Fibroblast of pulmonary artery (primary cell): ENCODE measurements around the gene SMIM27.

Experiments used
- DNase-seq: peaks from one replicate; pipeline ENCODE4 v3.0.0-alpha.2; 2010; ENCODE audit warnings: low read depth
- H3K4me3 ChIP-seq: replicated peaks from 2 replicates; pipeline ENCODE4 v1.5.1; 2011; ENCODE audit warnings: low read depth, mild to moderate bottlenecking, control low read depth, low read length, moderate library complexity
- CTCF ChIP-seq: IDR thresholded peaks from 2 replicates; pipeline ENCODE4 v1.5.1; 2011; ENCODE audit warnings: mild to moderate bottlenecking, control low read depth, low read length, inconsistent platforms; ENCODE audit errors: missing control alignments

The SMIM27 gene

GRCh38 chr9:32580631-32581300 is 28.6 kb downstream of the SMIM27 start:
- TF ChIP-seq CTCF, result no peak

DNA sequence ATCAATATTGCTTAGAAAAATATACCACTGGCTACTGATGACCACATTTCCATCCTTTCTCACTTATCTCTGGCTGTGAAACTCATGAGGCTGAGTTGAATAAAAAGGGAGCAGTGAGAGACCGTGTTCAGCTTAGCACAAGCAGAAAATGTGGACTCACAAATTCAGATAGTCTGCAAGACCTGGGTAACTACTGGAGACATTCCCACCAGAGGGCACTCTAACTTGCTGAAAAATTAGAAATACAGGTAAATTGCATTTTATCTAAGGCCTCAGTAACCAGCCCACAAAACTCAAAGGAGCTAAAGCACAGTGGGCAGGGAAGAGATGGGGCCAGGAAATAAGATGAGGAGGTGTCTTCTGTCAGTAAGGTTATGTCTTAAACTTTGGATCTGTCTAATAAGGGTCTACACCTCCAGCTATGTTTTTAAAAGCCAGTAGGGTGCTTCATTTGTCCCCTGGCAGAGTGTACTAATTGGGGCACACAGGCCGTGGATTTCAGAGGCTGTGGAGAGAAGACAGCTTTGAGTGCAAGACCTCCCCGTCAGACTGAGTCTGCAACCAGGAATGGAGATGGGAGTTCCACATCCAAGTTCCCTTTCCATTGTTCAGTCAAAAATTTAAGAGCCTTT is 29.5 kb downstream of the SMIM27 start:
- DNase-seq, result peak; percentile 87
- peak; percentile 80 for TF ChIP-seq CTCF
- no peak overlapping the region for H3K4me3 ChIP-seq

More at GRCh38 chr9:32580631-32581300, 28.6 kb downstream of the SMIM27 start:
- no peak overlapping the region for H3K4me3 ChIP-seq
- DNase-seq, result no peak

DNA sequence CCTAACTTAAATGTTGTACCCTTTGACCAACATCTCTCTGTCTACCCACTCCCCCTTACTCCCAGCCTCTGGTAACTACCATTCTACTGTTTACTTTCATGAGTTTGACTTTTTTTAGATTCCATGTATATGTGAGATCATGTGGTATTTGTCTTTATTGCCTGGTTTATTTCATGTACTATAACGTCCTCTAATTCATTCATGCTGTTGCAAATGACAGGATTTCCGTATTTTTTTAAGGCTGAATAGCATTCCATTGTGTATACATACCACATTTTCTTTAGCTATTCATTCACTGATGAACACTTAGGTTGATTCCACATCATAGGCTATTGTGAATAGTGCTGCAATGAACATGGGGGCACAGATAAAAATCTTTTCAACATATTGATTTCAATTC is 32.7 kb downstream of the SMIM27 start:
- H3K4me3 ChIP-seq, result no peak overlapping the region
- DNase-seq, result no peak
- TF ChIP-seq CTCF, result no peak

GRCh38 chr9:32587901-32588300 is 35.8 kb downstream of the SMIM27 start:
- no peak overlapping the region for H3K4me3 ChIP-seq
- no peak for TF ChIP-seq CTCF
- no peak for DNase-seq

GRCh38 chr9:32589083-32589723 is 37.1 kb downstream of the SMIM27 start:
- DNase-seq, result peak; percentile 78
- TF ChIP-seq CTCF, result peak; percentile 74
- no peak overlapping the region for H3K4me3 ChIP-seq

DNA sequence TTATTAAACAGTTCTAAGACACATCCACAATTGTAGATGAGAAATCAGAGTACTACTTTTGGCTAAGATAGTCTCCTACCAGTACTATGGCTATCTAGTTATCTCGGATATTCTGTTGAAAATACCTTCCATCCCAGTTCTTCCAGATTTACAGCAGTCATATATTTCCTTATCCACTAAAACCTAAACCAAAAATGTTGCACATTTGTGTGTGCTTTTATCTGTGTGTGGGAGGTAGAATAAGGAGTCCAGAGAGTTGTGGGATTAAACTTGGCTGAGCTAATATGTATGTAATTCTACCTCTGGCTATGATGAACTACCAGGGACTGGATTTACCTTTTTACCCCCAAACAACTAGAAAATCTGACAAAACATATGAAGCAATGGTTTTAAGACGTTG is 38.3 kb downstream of the SMIM27 start:
- no peak for DNase-seq
- TF ChIP-seq CTCF, result no peak
- H3K4me3 ChIP-seq, result no peak overlapping the region
